Right renal pelvis (tissue), 4 donors: ENCODE measurements around the gene TREX2. TPM values are rescaled to one million over a fixed set of nuclear protein-coding genes. Genes with fewer than 3 reads are reported as not detected.

Experiments used
- DNase-seq, 4 donors: peaks; one replicate each; pipeline ENCODE4 v3.0.0-alpha.2; 2013; ENCODE audit warnings: low read depth in 4 of 4, low spot score in 3 of 4, missing footprints in 1 of 4
- polyA plus RNA-seq, 4 donors: library from polyadenylated mRNA; unstranded; fragments of 120-200 nt; gene quantifications; one replicate each; pipeline ENCODE4 v1.2.1, GENCODE V29; 2013; ENCODE audit not compliant: insufficient read length in 4 of 4

Gene TREX2
- polyA plus RNA-seq, 4 donors = 0.37 to 0.66 (median 0.48) TPM

- no peak for DNase-seq
Measured at GRCh38 chrX:153476666-153477363, 31.0 kb upstream of the TREX2 start.

DNA sequence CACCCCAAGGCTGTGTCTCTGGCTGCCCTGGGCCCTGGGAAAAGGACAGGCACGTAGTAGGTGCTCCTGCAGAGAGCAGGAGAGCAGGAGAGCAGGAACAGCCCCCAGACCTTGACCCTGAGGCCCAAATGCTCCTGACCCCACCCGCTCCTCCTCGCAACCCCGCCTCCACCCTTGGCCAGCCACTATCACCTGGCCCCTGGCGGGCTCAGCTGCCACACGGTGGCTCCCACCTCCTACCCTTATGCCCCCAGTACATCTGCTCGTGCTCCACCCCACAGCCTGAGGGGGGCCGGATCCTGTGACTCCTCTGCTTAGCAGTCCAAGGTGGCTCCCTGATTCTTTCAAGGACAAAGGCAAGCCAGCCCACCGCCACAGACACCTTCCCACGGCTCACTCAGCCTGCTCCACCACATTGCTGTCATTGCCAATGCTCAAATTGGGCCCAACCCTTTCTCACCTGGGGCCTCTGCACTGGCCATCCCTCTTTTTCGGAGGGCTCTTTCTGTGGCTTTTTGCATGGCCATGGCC lies 30.0 kb upstream of the TREX2 start:
- no peak for DNase-seq

DNA sequence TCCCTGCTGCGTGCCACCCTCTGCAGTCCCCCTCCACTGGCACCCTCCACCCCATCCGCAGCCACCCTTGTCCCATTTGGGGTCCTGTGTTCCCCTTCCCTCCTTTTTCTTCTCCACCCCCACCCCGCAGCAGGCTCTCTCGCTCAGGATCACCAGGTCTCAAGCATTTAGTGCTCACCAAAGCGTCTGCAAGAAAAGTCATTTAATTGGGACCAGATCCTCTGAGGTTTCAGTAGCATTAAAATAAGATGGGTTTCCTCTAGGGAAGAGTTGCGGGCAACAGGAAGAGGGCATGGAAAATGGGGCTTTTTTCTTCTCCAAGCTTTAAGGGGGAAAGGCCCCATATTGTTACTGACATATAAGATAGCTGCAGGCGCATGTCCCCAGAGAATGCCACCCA lies 29.4 kb upstream of the TREX2 start:
- no peak for DNase-seq

GRCh38 chrX:153474718-153475117 lies 28.9 kb upstream of the TREX2 start:
- DNase-seq = no peak

GRCh38 chrX:153474266-153474665 lies 28.4 kb upstream of the TREX2 start:
- DNase-seq = no peak

- no peak for DNase-seq
Measured at GRCh38 chrX:153473126-153473525, 27.3 kb upstream of the TREX2 start.

GRCh38 chrX:153471663-153472280 lies 25.9 kb upstream of the TREX2 start:
- no peak for DNase-seq

DNA sequence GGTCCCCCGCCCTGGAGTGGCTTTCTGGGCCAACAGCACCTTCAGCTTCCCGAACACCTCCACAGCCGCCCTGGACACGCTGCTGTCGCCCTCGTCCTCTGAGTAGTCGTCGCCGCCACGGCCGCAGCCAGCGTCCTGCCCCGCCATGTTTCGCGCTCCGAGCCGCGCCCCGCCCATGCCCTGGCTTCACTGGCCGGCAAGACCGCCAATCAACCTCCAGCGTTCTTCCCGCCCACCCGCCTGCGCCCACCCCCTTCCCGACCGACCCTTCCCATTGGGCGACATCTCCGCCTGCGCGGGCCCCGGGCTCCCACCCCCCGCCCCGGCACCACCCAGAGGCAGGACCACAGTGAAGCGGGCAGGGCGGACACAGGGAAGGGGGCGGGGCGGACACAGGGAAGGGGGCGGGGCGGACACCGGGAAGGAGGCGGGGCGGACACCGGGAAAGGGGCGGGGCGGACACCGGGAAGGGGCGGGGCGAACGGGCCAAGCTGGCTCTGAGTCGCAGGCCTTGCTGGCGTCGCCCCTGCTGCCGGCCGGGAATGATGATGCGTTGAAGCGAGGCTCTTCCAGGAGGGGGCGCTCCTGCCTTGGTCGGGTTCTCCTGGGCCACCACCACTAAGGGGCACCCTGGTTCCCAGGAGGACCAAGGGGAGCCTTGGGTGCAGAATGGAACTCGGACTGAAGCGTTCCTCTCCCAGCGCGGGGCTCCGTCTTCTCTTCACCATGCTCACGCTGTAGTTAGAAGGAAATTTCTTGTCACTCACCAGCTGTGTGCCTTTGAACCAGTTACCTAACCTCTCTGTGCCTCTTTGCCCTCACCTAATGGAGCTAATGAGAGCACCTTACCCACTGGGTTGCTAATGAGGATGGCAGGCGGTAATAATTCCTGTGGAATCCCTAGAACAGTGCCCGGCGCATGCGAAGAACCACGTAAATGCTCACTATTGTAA lies 24.8 kb upstream of the TREX2 start, which contains the start of gene HAUS7:
HAUS7 (minus strand) TSS at position 166 of the 953 bp plus-strand sequence; CDS start at position 147, 19 bp downstream.
- peak; percentile 69 to 76 (median 72) for DNase-seq

DNA sequence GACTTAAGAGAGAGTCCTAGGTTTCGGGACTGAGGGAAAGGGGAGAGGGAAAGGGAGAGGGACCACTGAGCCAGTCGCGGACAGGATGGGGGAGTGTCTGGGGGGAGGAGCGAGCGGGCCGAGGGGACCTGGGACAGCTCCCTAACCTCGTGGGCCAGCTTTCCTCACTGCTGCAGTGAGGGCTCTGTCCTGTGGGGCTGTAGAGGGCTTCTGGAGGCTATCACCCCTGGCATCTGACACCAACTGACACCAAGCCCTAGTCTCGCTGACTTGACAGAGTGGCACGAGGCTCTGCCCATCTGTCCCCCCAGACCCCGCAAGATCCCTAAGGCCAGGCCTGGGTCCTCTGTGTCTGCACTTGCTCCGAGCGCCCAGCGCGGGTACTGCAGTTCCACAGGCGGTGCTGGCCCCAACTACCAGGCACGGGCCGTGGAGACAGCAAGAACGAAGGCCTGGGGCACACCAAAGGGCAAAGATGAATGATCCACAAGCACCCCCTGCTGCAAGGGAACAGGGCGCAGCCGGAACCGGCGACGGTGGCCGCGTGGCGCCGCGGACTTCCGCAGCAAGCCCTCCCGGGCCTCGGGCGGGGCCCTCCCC lies 24.1 kb upstream of the TREX2 start:
- no peak for DNase-seq

GRCh38 chrX:153468008-153468580 lies 22.2 kb upstream of the TREX2 start:
- no peak for DNase-seq

DNA sequence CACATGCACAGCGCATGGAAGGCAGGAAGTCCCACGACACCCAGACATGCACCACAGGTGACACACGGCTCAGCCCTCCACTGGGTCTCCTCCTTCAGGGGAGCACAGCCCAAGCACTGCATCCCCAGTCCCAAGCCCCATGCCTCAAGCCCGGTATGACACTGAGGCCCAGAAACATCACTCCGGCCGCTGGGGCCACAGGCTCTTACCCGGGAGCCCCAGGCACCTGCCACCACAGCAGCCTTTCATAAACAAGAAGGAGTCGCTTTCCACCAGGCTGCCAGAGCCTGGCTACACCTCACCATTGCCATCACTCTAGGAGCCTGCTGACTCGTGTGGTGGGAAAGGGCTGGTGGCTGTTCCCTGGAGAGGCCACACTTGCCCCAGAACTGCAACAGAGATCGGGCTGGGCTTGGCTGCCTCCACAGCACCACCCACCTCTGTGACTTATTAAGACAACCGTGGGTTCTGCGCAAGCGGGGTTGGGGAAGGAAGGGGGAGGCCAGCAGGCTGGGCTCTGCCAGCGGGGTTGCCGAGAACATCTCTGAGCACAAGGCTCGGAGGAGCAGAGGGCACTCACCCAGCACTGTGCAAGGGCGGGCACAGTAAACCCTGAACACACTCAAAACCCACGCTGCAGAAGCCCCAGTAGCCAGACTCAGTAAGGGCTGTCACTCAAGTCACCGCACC lies 20.0 kb upstream of the TREX2 start:
- no peak for DNase-seq

DNA sequence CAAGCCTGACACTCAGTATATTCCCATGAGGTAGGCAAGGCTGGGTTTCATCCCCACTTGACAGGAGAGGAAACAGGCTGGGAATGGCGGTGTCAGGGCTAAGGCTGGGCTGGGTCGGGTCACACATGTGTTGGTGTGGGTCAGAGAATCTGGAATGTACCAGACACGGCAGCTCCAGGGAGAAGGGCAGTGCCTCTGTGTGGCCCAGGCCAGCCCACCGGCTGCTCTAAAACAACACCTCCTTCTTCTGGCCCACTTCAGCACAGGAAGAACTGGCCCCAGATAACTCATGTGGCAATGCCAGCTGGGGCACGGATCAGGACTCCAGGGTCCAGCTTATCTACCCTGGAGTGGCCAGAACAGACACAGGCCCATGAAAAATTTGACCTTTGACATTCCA lies 18.3 kb upstream of the TREX2 start:
- DNase-seq = no peak

- DNase-seq = no peak
Measured at GRCh38 chrX:153463556-153463955, 17.7 kb upstream of the TREX2 start.

GRCh38 chrX:153463031-153463430 lies 17.2 kb upstream of the TREX2 start:
- no peak for DNase-seq

GRCh38 chrX:153462291-153462690 lies 16.4 kb upstream of the TREX2 start:
- DNase-seq = no peak

GRCh38 chrX:153460826-153461225 lies 15.0 kb upstream of the TREX2 start:
- DNase-seq = no peak

- DNase-seq = no peak
Measured at GRCh38 chrX:153459986-153460385, 14.1 kb upstream of the TREX2 start.

DNA sequence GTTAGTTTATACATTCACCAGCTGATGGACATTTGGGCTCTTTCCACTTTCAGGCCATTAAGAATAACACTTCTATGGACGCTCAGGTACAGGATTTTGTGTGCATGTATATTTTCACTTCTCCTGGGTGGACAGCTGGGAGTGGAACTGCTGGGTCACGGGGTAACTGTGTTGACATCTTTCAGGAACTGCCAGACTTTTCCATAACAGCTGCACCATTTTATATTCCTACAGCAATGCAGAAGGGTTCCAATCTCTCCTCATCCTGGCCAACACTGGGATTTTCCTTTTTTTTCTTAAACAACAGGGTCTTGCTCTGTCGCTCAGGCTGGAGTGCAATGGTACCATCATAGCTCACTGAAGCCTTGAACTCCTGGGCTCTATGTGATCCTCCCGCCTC lies 12.6 kb upstream of the TREX2 start:
- no peak for DNase-seq

- DNase-seq = no peak
Measured at GRCh38 chrX:153457827-153458466, 12.1 kb upstream of the TREX2 start.
